Muscle layer of colon (tissue), 2 donors: ENCODE measurements around the gene RASA2.

ENCODE experiments used
- H3K27ac ChIP-seq: one replicate; pipeline ENCODE4 v1.7.0; 2013; ENCODE audit warnings: low read depth, mild to moderate bottlenecking, low read length, moderate library complexity
- H3K27me3 ChIP-seq, 2 donors: one replicate each; pipeline ENCODE4 v1.7.0; 2013; ENCODE audit warnings: low read length in 2 of 2, mild to moderate bottlenecking in 2 of 2; ENCODE audit not compliant: insufficient read depth in 2 of 2, control insufficient read depth in 1 of 2
- H3K36me3 ChIP-seq: one replicate; pipeline ENCODE4 v1.7.0; 2013; ENCODE audit warnings: mild to moderate bottlenecking, low read length; ENCODE audit not compliant: insufficient read depth
- H3K4me1 ChIP-seq: one replicate; pipeline ENCODE4 v1.7.0; 2013; ENCODE audit warnings: mild to moderate bottlenecking, low read length; ENCODE audit not compliant: insufficient read depth
- H3K4me3 ChIP-seq, 2 donors: one replicate each; pipeline ENCODE4 v1.7.0; 2013; ENCODE audit warnings: low read length in 2 of 2, low read depth in 1 of 2, mild to moderate bottlenecking in 1 of 2, moderate library complexity in 1 of 2
- H3K9ac ChIP-seq: one replicate; pipeline ENCODE4 v1.7.0; 2013; ENCODE audit warnings: low read length
- H3K9me3 ChIP-seq: one replicate; pipeline ENCODE4 v1.7.0; 2013; ENCODE audit warnings: mild to moderate bottlenecking, low read length
- donor health status: abdominal sarcoma.
- donor health status: Adenocarcinoma of cecum.

Gene RASA2

GRCh38 chr3:141557961-141558706 lies 71.3 kb downstream of the RASA2 start:
- H3K27me3 ChIP-seq, result no peaks in the 10 kb centered on the region
- no peak overlapping the region for H3K9ac ChIP-seq
- H3K36me3 ChIP-seq, result peaks cover 6% of the 10 kb centered on the region
- H3K9me3 ChIP-seq, result no peaks in the 10 kb centered on the region
- no peak overlapping the region for H3K27ac ChIP-seq
- no peaks in the 10 kb centered on the region for H3K4me1 ChIP-seq
- H3K4me3 ChIP-seq, result no peak overlapping the region

- Histone ChIP-seq H3K9ac (no peak overlapping the region), H3K9me3 (no peaks in the 10 kb centered on the region), H3K36me3 (peaks cover 6% of the 10 kb centered on the region), H3K27ac (no peak overlapping the region), H3K27me3 (no peaks in the 10 kb centered on the region), H3K4me1 (no peaks in the 10 kb centered on the region), H3K4me3 (no peak overlapping the region)
These were observed 74.7 kb downstream of the RASA2 start for GRCh38 chr3:141561426-141562034.

- Histone ChIP-seq H3K27ac (no peak overlapping the region), H3K9ac (no peak overlapping the region), H3K4me3 (no peak overlapping the region), H3K27me3 (no peaks in the 10 kb centered on the region), H3K36me3 (no peaks in the 10 kb centered on the region), H3K4me1 (no peaks in the 10 kb centered on the region), H3K9me3 (no peaks in the 10 kb centered on the region)
These were observed 77.4 kb downstream of the RASA2 start for GRCh38 chr3:141564241-141564640.

- peaks cover 12% of the 10 kb centered on the region for H3K36me3 ChIP-seq
These were observed 83.2 kb downstream of the RASA2 start for GRCh38 chr3:141570068-141570467.

GRCh38 chr3:141575879-141576743 lies 89.3 kb downstream of the RASA2 start:
- H3K27ac ChIP-seq, result peak overlapping the region; percentile 54
- H3K9me3 ChIP-seq, result no peaks in the 10 kb centered on the region
- H3K27me3 ChIP-seq, result no peaks in the 10 kb centered on the region
- H3K4me1 ChIP-seq, result no peaks in the 10 kb centered on the region
- H3K4me3 ChIP-seq, result peak overlapping the region in 1 of 2 donors; percentile 12
- H3K36me3 ChIP-seq, result peaks cover 23% of the 10 kb centered on the region
- no peak overlapping the region for H3K9ac ChIP-seq

More at GRCh38 chr3:141570068-141570467, 83.2 kb downstream of the RASA2 start:
- Histone ChIP-seq H3K4me3 (no peak overlapping the region), H3K4me1 (no peaks in the 10 kb centered on the region), H3K27ac (no peak overlapping the region), H3K27me3 (no peaks in the 10 kb centered on the region), H3K9ac (no peak overlapping the region), H3K9me3 (no peaks in the 10 kb centered on the region)

- Histone ChIP-seq H3K4me3 (no peak overlapping the region), H3K9ac (no peak overlapping the region), H3K27ac (no peak overlapping the region), H3K9me3 (no peaks in the 10 kb centered on the region), H3K36me3 (peaks cover 24% of the 10 kb centered on the region), H3K4me1 (no peaks in the 10 kb centered on the region), H3K27me3 (no peaks in the 10 kb centered on the region)
These were observed 89.9 kb downstream of the RASA2 start for GRCh38 chr3:141576744-141577052.

GRCh38 chr3:141578202-141578973 lies 91.6 kb downstream of the RASA2 start:
- Histone ChIP-seq H3K36me3 (peaks cover 21% of the 10 kb centered on the region), H3K9ac (no peak overlapping the region), H3K27me3 (no peaks in the 10 kb centered on the region), H3K4me3 (no peak overlapping the region), H3K4me1 (no peaks in the 10 kb centered on the region), H3K27ac (no peak overlapping the region), H3K9me3 (no peaks in the 10 kb centered on the region)

GRCh38 chr3:141594357-141594756 lies 107.5 kb downstream of the RASA2 start:
- no peak overlapping the region for H3K9ac ChIP-seq
- no peaks in the 10 kb centered on the region for H3K27me3 ChIP-seq
- no peak overlapping the region for H3K4me3 ChIP-seq
- peaks cover 14% of the 10 kb centered on the region for H3K36me3 ChIP-seq
- no peaks in the 10 kb centered on the region for H3K9me3 ChIP-seq
- H3K27ac ChIP-seq, result no peak overlapping the region
- no peaks in the 10 kb centered on the region for H3K4me1 ChIP-seq

- Histone ChIP-seq H3K27ac (peak overlapping the region; percentile 31), H3K27me3 (no peaks in the 10 kb centered on the region), H3K4me3 (no peak overlapping the region), H3K9me3 (no peaks in the 10 kb centered on the region), H3K9ac (no peak overlapping the region), H3K36me3 (peaks cover 4% of the 10 kb centered on the region), H3K4me1 (peaks cover 7% of the 10 kb centered on the region)
These were observed 111.1 kb downstream of the RASA2 start for GRCh38 chr3:141597931-141598330.

GRCh38 chr3:141600331-141600730 lies 113.5 kb downstream of the RASA2 start:
- Histone ChIP-seq H3K9me3 (no peaks in the 10 kb centered on the region), H3K4me3 (no peak overlapping the region), H3K27me3 (no peaks in the 10 kb centered on the region), H3K36me3 (no peaks in the 10 kb centered on the region), H3K27ac (peak overlapping the region; percentile 66), H3K4me1 (peaks cover 13% of the 10 kb centered on the region), H3K9ac (no peak overlapping the region)

GRCh38 chr3:141602706-141603105 lies 115.9 kb downstream of the RASA2 start:
- Histone ChIP-seq H3K4me3 (no peak overlapping the region), H3K9ac (peak overlapping the region; percentile 11), H3K27me3 (no peaks in the 10 kb centered on the region), H3K9me3 (no peaks in the 10 kb centered on the region), H3K36me3 (no peaks in the 10 kb centered on the region), H3K4me1 (peaks cover 13% of the 10 kb centered on the region), H3K27ac (peak overlapping the region; percentile 59)
